ACHN (cell line): ENCODE data around the gene PADI1.
"Not testable (repeated sequence)": the region's sequence is repeated elsewhere in the genome, so short reads cannot be mapped to it uniquely, and the experiment has no call there.

Experiments
- DNase-seq: peaks from one replicate; pipeline ENCODE4 v3.0.0-alpha.2; 2015
- in situ Hi-C: cut with HindIII; loops from 2 replicates; pipeline ENCODE4 v1.10.0; 2017; ENCODE audit warnings: low sequenced_read_pairs, low pct_ligation_motif_present, low pct_unique_long_range_greater_than_20kb

Gene PADI1

GRCh38 chr1:17230671-17231310 is 25.9 kb downstream of the PADI1 start:
- in situ Hi-C loops: no loop called here
- DNase-seq: no peak

GRCh38 chr1:17232759-17233661 is 28.1 kb downstream of the PADI1 start:
- in situ Hi-C loops: no loop called here
- DNase-seq: peak; percentile 94

GRCh38 chr1:17233675-17234320 is 28.9 kb downstream of the PADI1 start:
- peak; percentile 96 for DNase-seq

GRCh38 chr1:17234405-17234804 is 29.5 kb downstream of the PADI1 start:
- DNase-seq: no peak
- in situ Hi-C loops: no loop called here

More at GRCh38 chr1:17233675-17234320, 28.9 kb downstream of the PADI1 start:
- in situ Hi-C loops: no loop called here

- in situ Hi-C loops: no loop called here
Observed at GRCh38 chr1:17235135-17235885, 30.4 kb downstream of the PADI1 start.

GRCh38 chr1:17236779-17237560 is 32.0 kb downstream of the PADI1 start:
- DNase-seq: peak; percentile 92
- in situ Hi-C loops: no loop called here

More at GRCh38 chr1:17235135-17235885, 30.4 kb downstream of the PADI1 start:
- DNase-seq: peak; percentile 41

- DNase-seq: no peak
- in situ Hi-C loops: no loop called here
Observed at GRCh38 chr1:17237561-17237903, 32.6 kb downstream of the PADI1 start.

- in situ Hi-C loops: no loop called here
Observed at GRCh38 chr1:17239420-17239819, 34.5 kb downstream of the PADI1 start.

GRCh38 chr1:17241011-17241779 is 36.3 kb downstream of the PADI1 start:
- DNase-seq, in situ Hi-C loops: not testable (repeated sequence)

More at GRCh38 chr1:17239420-17239819, 34.5 kb downstream of the PADI1 start:
- DNase-seq: peak; percentile 87

GRCh38 chr1:17241780-17242074 is 36.8 kb downstream of the PADI1 start:
- DNase-seq, in situ Hi-C loops: not testable (repeated sequence)

- DNase-seq: no peak
- in situ Hi-C loops: no loop called here
Observed at GRCh38 chr1:17243274-17243673, 38.3 kb downstream of the PADI1 start.

- no peak for DNase-seq
- in situ Hi-C loops: no loop called here
Observed at GRCh38 chr1:17244821-17245740, 40.2 kb downstream of the PADI1 start.

GRCh38 chr1:17245816-17246325 is 40.9 kb downstream of the PADI1 start:
- no peak for DNase-seq
- in situ Hi-C loops: no loop called here

- no peak for DNase-seq
- in situ Hi-C loops: no loop called here
Observed at GRCh38 chr1:17246971-17247370, 42.0 kb downstream of the PADI1 start.

GRCh38 chr1:17248781-17249180 is 43.9 kb downstream of the PADI1 start, which contains the start of gene PADI3:
Gene PADI3, plus strand, starts transcription at chr1:17249098. Its CDS starts 40 bp downstream, at chr1:17249138.
- in situ Hi-C loops: no loop called here
- peak; percentile 91 for DNase-seq

- peak; percentile 92 for DNase-seq
- in situ Hi-C loops: no loop called here
Observed at GRCh38 chr1:17250601-17251000, 45.7 kb downstream of the PADI1 start.
